ENCODE data around the gene PPP1R16B. TPM values are rescaled to one million over a fixed set of nuclear protein-coding genes. Genes with fewer than 3 reads are reported as not detected.
A peak's percentile ranks its signal among the peaks of the same experiment; 100 is the strongest.
"Not testable (repeated sequence)": the region's sequence is repeated elsewhere in the genome, so short reads cannot be mapped to it uniquely, and the experiment has no call there.

Gene PPP1R16B
- total RNA-seq, 4 donors from 2014 or later: 0.72 to 3.0 (median 1.4) TPM

DNA sequence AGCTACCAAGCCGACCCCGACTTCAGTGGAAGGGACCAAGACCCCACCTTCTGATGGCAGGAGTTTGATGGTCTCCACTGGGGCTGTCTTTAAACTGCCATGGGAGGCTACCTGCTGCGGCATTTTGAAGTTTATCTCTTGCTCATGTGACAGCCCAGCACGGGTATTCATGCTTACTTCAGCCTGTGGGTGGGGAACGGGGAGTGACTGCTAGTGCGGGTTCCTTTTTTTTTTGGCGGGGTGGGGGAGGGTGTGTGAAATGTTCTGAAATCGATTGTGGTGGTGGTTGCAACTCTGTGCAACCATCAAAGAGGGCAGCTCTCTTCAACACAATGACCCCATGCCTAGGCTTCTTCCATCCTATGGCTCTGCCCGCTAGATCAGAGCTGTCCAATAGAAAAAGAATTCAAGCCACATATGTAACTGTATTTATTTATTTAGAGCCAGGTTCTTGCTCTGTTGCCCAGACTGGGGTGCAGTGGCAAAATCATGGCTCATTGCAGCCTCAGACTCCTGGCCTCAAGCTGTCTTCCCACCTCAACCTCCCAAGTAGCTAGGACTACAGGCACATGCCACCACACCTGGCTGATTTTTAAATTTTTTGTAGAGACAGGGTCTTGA is 53.7 kb downstream of the PPP1R16B start:
- no peak for TF ChIP-seq POLR2A (IDR thresholded peaks at IDR 0.05)
- TF ChIP-seq, protein P1, sequence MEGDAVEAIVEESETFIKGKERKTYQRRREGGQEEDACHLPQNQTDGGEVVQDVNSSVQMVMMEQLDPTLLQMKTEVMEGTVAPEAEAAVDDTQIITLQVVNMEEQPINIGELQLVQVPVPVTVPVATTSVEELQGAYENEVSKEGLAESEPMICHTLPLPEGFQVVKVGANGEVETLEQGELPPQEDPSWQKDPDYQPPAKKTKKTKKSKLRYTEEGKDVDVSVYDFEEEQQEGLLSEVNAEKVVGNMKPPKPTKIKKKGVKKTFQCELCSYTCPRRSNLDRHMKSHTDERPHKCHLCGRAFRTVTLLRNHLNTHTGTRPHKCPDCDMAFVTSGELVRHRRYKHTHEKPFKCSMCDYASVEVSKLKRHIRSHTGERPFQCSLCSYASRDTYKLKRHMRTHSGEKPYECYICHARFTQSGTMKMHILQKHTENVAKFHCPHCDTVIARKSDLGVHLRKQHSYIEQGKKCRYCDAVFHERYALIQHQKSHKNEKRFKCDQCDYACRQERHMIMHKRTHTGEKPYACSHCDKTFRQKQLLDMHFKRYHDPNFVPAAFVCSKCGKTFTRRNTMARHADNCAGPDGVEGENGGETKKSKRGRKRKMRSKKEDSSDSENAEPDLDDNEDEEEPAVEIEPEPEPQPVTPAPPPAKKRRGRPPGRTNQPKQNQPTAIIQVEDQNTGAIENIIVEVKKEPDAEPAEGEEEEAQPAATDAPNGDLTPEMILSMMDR (IDR thresholded peaks at IDR 0.05): no peak
- H3K4me3 ChIP-seq (ENCODE audit: low read depth, poor library complexity, severe bottlenecking): no peak overlapping the region
- DNase-seq (ENCODE audit: low spot score in 2 of 2): no peak
- WGBS, 2 donors: 78 to 79% methylated on average over 9 of the region's 9 CpGs
- intact Hi-C loops (cut with DNase I; ENCODE audit: low total_unique reads): no loop called here

DNA sequence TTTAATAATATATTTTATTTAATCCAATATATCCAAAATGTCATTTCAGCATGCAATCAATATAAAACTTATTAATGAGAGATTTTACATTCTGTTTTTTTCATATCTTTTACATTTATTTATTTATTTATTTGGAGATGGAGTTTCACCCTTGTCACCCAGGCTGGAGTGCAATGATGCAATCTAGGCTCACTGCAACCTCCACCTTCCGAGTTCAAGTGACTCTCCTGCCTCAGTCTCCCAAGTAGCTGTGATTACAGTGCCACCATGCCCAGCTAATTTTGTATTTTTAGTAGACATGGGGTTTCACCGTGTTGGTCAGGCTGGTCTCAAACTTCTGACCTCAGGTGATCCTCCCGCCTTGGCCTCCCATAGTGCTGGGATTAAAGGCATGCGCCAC is 54.4 kb downstream of the PPP1R16B start:
- intact Hi-C loops (cut with DNase I; ENCODE audit: low total_unique reads); H3K4me3 ChIP-seq (ENCODE audit: low read depth, poor library complexity, severe bottlenecking); DNase-seq (ENCODE audit: low spot score in 2 of 2): not testable (repeated sequence)
- WGBS, 2 donors: 88 to 96% methylated on average over 4 of the region's 4 CpGs

DNA sequence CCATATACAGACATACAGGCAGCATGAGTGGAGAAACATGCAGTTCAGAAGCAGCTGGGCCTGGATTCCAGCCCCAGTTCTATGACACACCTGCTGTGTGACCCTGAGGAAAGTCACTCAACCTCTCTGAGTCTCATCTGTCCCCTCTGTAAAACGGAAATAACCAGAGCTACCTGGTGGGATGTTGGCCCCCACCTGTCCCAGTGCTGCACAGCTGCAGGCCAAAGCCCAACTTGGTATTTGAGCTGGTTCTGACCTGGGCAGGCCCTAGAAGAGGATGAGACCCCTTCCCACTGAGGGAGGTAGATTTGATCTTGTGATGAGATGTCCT is 55.5 kb downstream of the PPP1R16B start:
- H3K4me3 ChIP-seq (ENCODE audit: low read depth, poor library complexity, severe bottlenecking): no peak overlapping the region
- DNase-seq (ENCODE audit: low spot score in 2 of 2): no peak
- intact Hi-C loops (cut with DNase I; ENCODE audit: low total_unique reads): no loop called here
- 50 to 68% methylated on average over 1 of the region's 1 CpG for WGBS, 2 donors
- TF ChIP-seq POLR2A (IDR thresholded peaks at IDR 0.05): no peak
- TF ChIP-seq, protein P1 (IDR thresholded peaks at IDR 0.05): no peak

DNA sequence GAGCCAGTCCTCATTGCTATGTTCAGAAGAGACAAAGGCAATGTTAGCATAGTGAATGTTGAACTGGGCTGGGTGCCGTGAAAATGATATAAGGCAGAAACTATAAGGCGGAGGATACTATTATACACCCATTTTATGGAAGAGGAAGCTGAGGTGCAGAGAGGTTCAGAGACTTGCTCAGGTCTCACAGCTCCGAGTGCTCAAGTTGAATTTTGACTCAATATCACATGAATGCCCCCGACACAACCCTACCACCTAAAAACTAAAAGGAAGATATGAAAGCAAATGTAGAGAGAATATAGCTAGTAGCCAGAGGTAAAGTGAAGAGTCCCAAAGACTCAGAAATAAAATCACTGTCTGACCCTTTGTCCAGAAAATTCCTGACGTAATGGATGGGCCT is 56.7 kb downstream of the PPP1R16B start:
- TF ChIP-seq, protein P1 (IDR thresholded peaks at IDR 0.05): no peak
- TF ChIP-seq POLR2A (IDR thresholded peaks at IDR 0.05): no peak
- intact Hi-C loops (cut with DNase I; ENCODE audit: low total_unique reads): no loop called here
- no peak overlapping the region for H3K4me3 ChIP-seq (ENCODE audit: low read depth, poor library complexity, severe bottlenecking)
- 92% methylated on average over 5 of the region's 5 CpGs for WGBS, 2 donors
- no peak for DNase-seq (ENCODE audit: low spot score in 2 of 2)

DNA sequence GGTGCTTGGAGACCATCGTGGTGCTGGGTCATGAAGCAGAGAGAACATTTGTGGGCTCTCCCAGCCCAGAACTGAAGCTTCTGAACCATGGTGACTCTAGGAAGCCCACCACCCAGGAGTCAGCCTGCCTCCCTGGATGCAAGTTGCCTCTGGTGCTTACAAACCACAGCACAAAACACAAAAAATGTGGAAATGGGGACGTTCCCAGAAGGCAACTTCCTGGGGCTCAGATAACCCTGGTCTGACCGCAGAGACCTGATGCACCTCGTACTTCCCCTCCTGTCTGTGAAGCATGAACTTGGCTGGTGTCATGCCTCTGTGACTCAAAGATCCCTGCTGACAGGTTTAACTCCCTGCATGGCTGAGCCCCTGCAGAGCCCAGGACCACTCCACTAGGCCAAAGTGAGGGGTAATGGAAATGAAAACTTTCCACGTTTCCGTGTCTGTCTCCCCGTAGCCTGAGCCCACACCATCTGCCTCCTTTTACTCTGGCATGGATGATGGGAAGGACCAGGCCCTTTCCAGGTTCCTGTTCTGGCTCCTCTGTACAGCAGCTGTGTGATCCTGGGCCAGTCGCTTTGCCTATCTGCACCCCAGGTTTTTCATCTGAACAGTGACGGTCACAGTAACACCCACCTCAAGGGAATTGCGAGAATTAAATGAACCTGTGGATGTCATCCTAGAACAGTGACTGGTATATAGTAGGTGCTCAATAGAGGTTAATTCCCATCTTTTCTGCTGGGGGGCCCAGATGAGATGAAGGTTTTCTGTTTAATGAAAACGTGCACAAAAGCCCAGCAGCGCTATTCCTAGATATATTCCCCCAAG is 57.7 kb downstream of the PPP1R16B start:
- no peak for TF ChIP-seq POLR2A (IDR thresholded peaks at IDR 0.05)
- TF ChIP-seq, protein P1 (IDR thresholded peaks at IDR 0.05): no peak
- no peak overlapping the region for H3K4me3 ChIP-seq (ENCODE audit: low read depth, poor library complexity, severe bottlenecking)
- WGBS, 2 donors: 79 to 84% methylated on average over 12 of the region's 12 CpGs
- intact Hi-C loops (cut with DNase I; ENCODE audit: low total_unique reads): no loop called here
- DNase-seq (ENCODE audit: low spot score in 2 of 2): peak in 1 of 2 donors; percentile 76

DNA sequence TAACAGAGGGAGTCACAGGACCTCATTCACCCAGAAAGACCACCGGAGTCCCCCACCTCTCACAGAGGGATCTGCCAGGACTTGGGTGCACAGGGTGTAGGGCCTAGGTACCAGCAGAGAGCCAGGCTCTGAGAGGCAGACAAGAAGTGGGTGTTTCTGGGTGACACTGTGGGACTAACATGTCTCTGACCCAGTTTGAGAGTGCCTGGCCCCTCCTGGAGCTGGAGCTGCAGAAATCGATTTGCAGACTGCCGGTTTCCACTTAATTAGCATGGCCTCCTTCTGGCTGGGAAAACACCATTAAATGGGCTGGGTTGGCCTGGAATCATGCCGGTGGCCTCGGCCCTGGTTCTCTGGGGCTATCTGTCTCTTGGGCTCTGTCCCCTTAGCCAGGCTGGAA is 59.2 kb downstream of the PPP1R16B start:
- H3K4me3 ChIP-seq (ENCODE audit: low read depth, poor library complexity, severe bottlenecking): no peak overlapping the region
- no peak for TF ChIP-seq POLR2A (IDR thresholded peaks at IDR 0.05)
- TF ChIP-seq, protein P1 (IDR thresholded peaks at IDR 0.05): no peak
- peak in 1 of 2 donors; percentile 73 for DNase-seq (ENCODE audit: low spot score in 2 of 2)
- 59 to 83% methylated on average over 5 of the region's 5 CpGs for WGBS, 2 donors
- intact Hi-C loops (cut with DNase I; ENCODE audit: low total_unique reads): no loop called here
